HS-5 (cell line): Measurements from ENCODE around the gene PCDHAC2.

Experiments used
- DNase-seq: peaks from one replicate; pipeline ENCODE4 v3.0.0-alpha.2; 2012; ENCODE audit warnings: low read depth

Gene PCDHAC2

GRCh38 chr5:140988608-140989007, 22.3 kb downstream of the PCDHAC2 start:
- no peak for DNase-seq

- no peak for DNase-seq
These were observed 23.2 kb downstream of the PCDHAC2 start for GRCh38 chr5:140989254-140990020.

GRCh38 chr5:140992828-140993227, 26.6 kb downstream of the PCDHAC2 start:
- no peak for DNase-seq

- DNase-seq: no peak
These were observed 29.8 kb downstream of the PCDHAC2 start for GRCh38 chr5:140996060-140996459.

- DNase-seq: no peak
These were observed 32.7 kb downstream of the PCDHAC2 start for GRCh38 chr5:140998921-140999410.

- DNase-seq: no peak
These were observed 35.2 kb downstream of the PCDHAC2 start for GRCh38 chr5:141001446-141001843.

GRCh38 chr5:141001844-141002604, 35.7 kb downstream of the PCDHAC2 start:
- no peak for DNase-seq

- DNase-seq: no peak
These were observed 36.3 kb downstream of the PCDHAC2 start for GRCh38 chr5:141002605-141002965.

GRCh38 chr5:141003031-141003430, 36.8 kb downstream of the PCDHAC2 start:
- no peak for DNase-seq

GRCh38 chr5:141003791-141004611, 37.7 kb downstream of the PCDHAC2 start:
- DNase-seq: peak; percentile 51

- no peak for DNase-seq
These were observed 41.5 kb downstream of the PCDHAC2 start for GRCh38 chr5:141007791-141008190.

- no peak for DNase-seq
These were observed 43.9 kb downstream of the PCDHAC2 start for GRCh38 chr5:141010047-141010793.

GRCh38 chr5:141017943-141018342, 51.7 kb downstream of the PCDHAC2 start:
- no peak for DNase-seq
